HG02943 (cell line): Measurements from ENCODE around the gene STIL.
"Not testable (repeated sequence)": the region's sequence is repeated elsewhere in the genome, so short reads cannot be mapped to it uniquely, and the experiment has no call there.

Source experiments
- ATAC-seq: cut with Tn5 transposase; IDR thresholded peaks from one replicate; pipeline ENCODE4 v1.9.1; 2021; ENCODE audit warnings: mild to moderate bottlenecking, low read depth, moderate library complexity; ENCODE audit not compliant: unreplicated experiment

The STIL gene

DNA sequence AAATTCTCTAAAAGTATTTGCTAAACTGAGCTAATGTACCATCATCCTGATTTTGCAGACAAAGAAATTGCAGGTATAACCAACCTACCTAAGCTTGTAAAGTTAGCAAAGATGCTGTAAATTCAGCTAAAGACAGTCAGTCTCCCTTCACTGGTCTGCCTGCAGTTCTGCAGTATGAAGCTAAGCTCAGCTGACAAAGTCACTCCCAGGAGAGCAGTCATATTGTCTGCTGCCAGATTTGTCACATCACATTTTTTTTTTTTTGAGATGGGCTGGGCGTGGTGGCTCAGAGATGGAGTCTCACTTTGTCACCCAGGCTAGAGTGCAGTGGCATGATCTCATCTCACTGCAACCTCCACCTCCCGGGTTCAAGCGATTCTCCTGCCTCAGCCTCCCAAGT, 10.7 kb upstream of the STIL start:
- no peak for ATAC-seq

DNA sequence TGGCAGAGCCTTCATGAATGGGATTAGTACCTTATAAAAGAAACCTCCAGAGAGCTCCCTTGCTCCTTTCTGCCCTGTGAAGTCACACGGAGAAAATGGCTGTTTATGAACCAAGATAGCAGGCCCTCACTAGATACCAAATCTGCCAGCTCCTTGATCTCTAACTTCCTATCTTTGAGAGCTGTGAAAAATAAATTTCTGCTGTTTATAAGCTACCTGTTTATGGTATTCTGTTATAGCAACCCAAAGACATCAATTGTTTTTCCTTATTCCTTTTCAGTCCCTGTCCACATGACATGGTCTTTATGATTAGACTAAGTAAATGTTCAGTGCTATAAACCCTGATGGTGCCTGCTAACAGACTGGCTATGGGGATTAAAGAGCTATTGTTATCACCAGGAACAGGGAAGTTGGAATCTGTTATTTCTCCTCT, 9.7 kb upstream of the STIL start:
- no peak for ATAC-seq

GRCh38 chr1:47319968-47320367, 6.0 kb upstream of the STIL start:
- ATAC-seq = not testable (repeated sequence)

DNA sequence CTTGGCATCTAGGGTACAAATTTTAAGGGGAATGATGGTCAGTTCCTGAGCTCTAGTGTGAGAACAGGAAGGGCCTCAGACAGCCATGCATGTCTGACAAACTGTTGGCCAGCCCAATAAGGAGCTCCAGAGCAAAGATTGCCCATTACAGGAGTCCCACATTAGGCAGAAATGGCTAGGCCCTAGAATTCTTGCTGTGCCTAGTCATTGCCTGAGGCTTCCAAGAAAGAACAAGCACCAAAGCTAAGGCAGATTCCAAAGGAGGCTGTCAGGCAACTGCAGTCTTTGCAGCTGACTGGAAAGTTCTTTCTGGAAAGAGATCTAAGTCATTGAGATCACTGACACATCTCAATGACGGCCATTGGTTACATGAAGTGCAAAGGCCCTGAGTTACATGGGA, 3.9 kb upstream of the STIL start:
- ATAC-seq = no peak

- ATAC-seq = no peak
These were observed 4.5 kb downstream of the STIL start for GRCh38 chr1:47309427-47309826.

GRCh38 chr1:47302472-47302871, 11.5 kb downstream of the STIL start:
- ATAC-seq = no peak

GRCh38 chr1:47298025-47298699, 15.8 kb downstream of the STIL start:
- no peak for ATAC-seq

GRCh38 chr1:47295579-47295978, 18.4 kb downstream of the STIL start:
- no peak for ATAC-seq

- ATAC-seq = not testable (repeated sequence)
These were observed 19.1 kb downstream of the STIL start for GRCh38 chr1:47294863-47295262.

- not testable (repeated sequence) for ATAC-seq
These were observed 25.8 kb downstream of the STIL start for GRCh38 chr1:47288116-47288515.

- no peak for ATAC-seq
These were observed 33.8 kb downstream of the STIL start for GRCh38 chr1:47280142-47280541.

- no peak for ATAC-seq
These were observed 37.1 kb downstream of the STIL start for GRCh38 chr1:47276850-47277249.

- ATAC-seq = not testable (repeated sequence)
These were observed 38.1 kb downstream of the STIL start for GRCh38 chr1:47275811-47276210.

- ATAC-seq = not testable (repeated sequence)
These were observed 48.4 kb downstream of the STIL start for GRCh38 chr1:47265529-47265928.

- ATAC-seq = no peak
These were observed 51.0 kb downstream of the STIL start for GRCh38 chr1:47262787-47263413.

GRCh38 chr1:47257224-47257623, 56.7 kb downstream of the STIL start:
- ATAC-seq = no peak

DNA sequence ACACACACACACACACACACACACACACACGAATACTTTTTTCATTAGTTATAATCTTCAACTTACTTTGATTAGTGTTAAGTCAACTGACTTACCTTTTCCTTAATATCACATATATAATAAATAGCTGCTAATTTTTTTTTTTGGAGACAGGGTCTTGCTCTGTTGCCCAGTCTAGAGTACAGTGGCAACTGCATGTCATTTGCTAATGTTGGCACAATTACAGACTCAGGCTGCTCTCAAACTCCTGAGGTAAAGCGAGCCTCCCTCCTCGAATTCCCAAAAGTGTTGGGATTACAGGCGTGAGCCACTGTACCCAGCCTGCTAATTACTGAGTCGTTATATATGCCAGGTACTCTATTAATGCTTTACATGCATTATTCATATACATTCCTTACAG, 61.2 kb downstream of the STIL start:
- ATAC-seq = no peak

- no peak for ATAC-seq
These were observed 61.6 kb downstream of the STIL start for GRCh38 chr1:47252369-47252768.

DNA sequence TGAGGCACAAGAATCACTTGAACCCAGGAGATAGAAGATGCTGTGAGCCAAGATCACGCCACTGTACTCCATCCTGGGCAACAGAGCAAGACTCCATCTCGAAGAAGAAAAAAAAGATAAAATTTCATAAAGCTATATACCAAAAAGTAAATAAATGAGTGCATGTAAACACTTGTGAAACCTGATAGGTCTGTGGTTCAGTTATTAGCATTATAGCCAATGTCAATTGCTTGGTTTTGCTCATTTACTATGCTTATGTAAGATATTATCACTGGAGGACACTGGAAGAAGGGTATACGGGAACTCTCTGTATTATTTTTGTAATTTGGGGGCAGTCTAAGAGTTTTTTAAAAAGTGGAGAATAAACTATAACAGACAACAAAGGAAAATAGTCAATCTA, 64.2 kb downstream of the STIL start:
- no peak for ATAC-seq

- no peak for ATAC-seq
These were observed 69.5 kb downstream of the STIL start for GRCh38 chr1:47244339-47244862.

GRCh38 chr1:47243910-47244309, 70.0 kb downstream of the STIL start:
- no peak for ATAC-seq
